Upper lobe of left lung (tissue), 6 donors: ENCODE results near the gene KCNIP1. TPM values are rescaled to one million over a fixed set of nuclear protein-coding genes. Genes with fewer than 3 reads are reported as not detected.

Source experiments
- ATAC-seq, 2 donors: fragments of 200-7000 bp; cut with Tn5 transposase; one replicate each; pipeline ENCODE4 v1.9.1; 2022; ENCODE audit warnings: mild to moderate bottlenecking in 2 of 2, moderate library complexity in 2 of 2; ENCODE audit not compliant: low FRiP score in 2 of 2
- DNase-seq, 2 donors: peaks; one replicate each; pipeline ENCODE4 v3.0.0-alpha.2; 2019 to 2020
- H3K27ac ChIP-seq, 4 donors: fragments of 200-600 bp; sonication (generic); one replicate each; pipeline ENCODE4 v1.5.1; 2016 to 2019
- H3K27me3 ChIP-seq, 4 donors: fragments of 200-600 bp; sonication (generic); one replicate each; pipeline ENCODE4 v1.5.1; 2017 to 2019
- H3K36me3 ChIP-seq, 4 donors: fragments of 200-600 bp; sonication (generic); one replicate each; pipeline ENCODE4 v1.5.1; 2016 to 2019
- H3K4me1 ChIP-seq, 4 donors: fragments of 200-600 bp; sonication (generic); one replicate each; pipeline ENCODE4 v1.5.1; 2018 to 2019
- H3K4me3 ChIP-seq, 4 donors: fragments of 200-600 bp; sonication (generic); one replicate each; pipeline ENCODE4 v1.5.1; 2017 to 2019; ENCODE audit warnings: mild to moderate bottlenecking in 2 of 4, moderate library complexity in 1 of 4
- H3K9me3 ChIP-seq, 4 donors: fragments of 200-600 bp; sonication (generic); one replicate each; pipeline ENCODE4 v1.5.1; 2018 to 2019
- CTCF ChIP-seq, 6 experiments: fragments of 450-650 bp in 4 of 6; fragments of 200-600 bp in 2 of 6; sonication (generic) in 2 of 6; IDR thresholded peaks; one replicate each; pipeline ENCODE4 v1.5.1; 2016 to 2019; ENCODE audit warnings: antibody characterized with exemption in 6 of 6
- EP300 ChIP-seq, 4 donors: sonication (generic); formaldehyde crosslinking; IDR thresholded peaks; one replicate each; pipeline ENCODE4 v1.5.1; 2017; ENCODE audit warnings: antibody characterized with exemption in 4 of 4, control low read depth in 2 of 4
- POLR2A ChIP-seq, 4 donors: fragments of 450-650 bp; IDR thresholded peaks; one replicate each; pipeline ENCODE4 v1.5.1; 2016 to 2017; ENCODE audit warnings: antibody characterized with exemption in 4 of 4, mild to moderate bottlenecking in 2 of 4
- POLR2AphosphoS5 ChIP-seq, 2 donors: sonication (generic); formaldehyde crosslinking; IDR thresholded peaks; one replicate each; pipeline ENCODE4 v1.5.1; 2017; ENCODE audit warnings: antibody characterized with exemption in 2 of 2
- WGBS, 2 donors: methylation state at CpG; one replicate each; pipeline ENCODE4 v1.1.5; 2017 to 2018; 5-methylcytosine and 5-hydroxymethylcytosine counted together
- total RNA-seq, 6 donors: library from RNA; depleted of rRNA in 4 of 6; stranded (reverse); fragments of >200 nt in 4 of 6; gene quantifications; one replicate each; pipeline versions ENCODE4 v1.1.0 to v1.2.1, GENCODE V29; 2016 to 2021
- donor health status: DM: no; HTN: no; CAD: no; lungs with moderate emphysema.
- donor health status: DM: no; HTN: yes; CAD: no; lungs with severe emphysema.

KCNIP1 gene
- total RNA-seq, 6 donors from 2014 or later = 1.9 to 3.3 (median 2.9) TPM; not detected in 1

DNA sequence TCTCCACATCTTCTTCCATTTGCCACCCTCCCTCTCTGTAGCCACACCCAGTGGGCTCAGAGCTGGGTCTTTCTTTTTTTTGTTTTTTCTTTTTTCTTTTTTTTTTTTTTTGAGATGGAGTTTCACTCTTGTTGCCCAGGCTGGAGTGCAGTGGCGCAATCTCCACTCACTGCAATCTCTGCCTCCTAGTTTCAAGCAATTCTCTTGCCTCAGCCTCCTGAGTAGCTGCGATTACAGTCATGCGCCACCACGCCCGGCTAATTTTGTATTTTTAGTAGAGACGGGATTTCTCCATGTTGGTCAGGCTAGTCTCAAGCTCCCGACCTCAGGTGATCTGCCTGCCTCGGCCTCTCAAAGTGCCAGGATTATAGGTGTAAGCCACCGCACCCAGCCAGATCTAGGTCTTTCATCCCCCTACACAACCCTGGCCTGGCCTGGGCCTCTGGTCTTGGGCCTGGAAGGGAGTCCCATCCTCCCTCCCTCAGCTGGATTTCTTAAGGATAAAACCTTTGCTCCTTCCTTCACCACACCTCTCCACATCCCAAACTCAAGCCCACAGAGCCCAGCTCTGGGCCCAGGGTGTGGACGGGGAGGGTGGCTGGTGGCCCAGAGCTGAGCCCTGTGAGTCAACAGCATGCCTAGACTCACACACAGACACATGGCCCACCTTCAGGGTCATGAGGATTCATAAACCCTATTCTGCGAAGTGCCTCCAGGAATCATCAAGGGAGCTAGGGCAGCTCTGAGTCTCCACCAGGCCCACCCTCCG is 18.8 kb upstream of the KCNIP1 start:
- DNase-seq (peak in 1 of 2 donors; percentile 48), ATAC-seq (no peak)
- TF ChIP-seq POLR2A (IDR thresholded peaks at IDR 0.05) = no peak
- TF ChIP-seq POLR2AphosphoS5 (IDR thresholded peaks at IDR 0.05) = no peak
- no peak for TF ChIP-seq CTCF (IDR thresholded peaks at IDR 0.05)
- no peak for TF ChIP-seq EP300 (IDR thresholded peaks at IDR 0.05)
- WGBS, 2 donors = 78 to 85% methylated on average over 12 of the region's 12 CpGs
- Histone ChIP-seq H3K36me3 (no peaks in the 10 kb centered on the region), H3K4me3 (no peak overlapping the region), H3K4me1 (no peaks in the 10 kb centered on the region), H3K9me3 (no peaks in the 10 kb centered on the region), H3K27me3 (no peaks in the 10 kb centered on the region), H3K27ac (peak overlapping the region in 2 of 4 donors; percentile 16 to 35)

DNA sequence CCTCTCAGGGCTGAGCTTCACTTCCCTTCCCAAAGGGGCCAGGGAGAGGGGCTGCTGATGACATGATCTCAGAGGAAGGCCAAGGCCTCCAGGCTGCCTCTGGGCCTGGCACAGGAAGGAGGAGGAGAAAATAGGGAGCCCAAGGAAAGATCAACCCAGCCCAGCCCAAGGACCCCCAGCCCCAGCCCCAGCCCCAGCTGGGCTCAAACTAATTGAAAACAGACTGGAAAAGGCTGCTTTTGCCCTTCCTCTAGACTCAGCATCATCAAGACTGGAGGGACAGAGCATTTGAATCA is 18.3 kb upstream of the KCNIP1 start:
- peaks cover 0 to under 1% (median 0%) of the 10 kb centered on the region in 4 donors for H3K4me1 ChIP-seq
- no peak overlapping the region for H3K4me3 ChIP-seq
- DNase-seq = no peak
- H3K36me3 ChIP-seq = no peaks in the 10 kb centered on the region
- no peaks in the 10 kb centered on the region for H3K9me3 ChIP-seq
- no peak for TF ChIP-seq EP300 (IDR thresholded peaks at IDR 0.05)
- TF ChIP-seq POLR2AphosphoS5 (IDR thresholded peaks at IDR 0.05) = no peak
- no peak for TF ChIP-seq CTCF (IDR thresholded peaks at IDR 0.05)
- TF ChIP-seq POLR2A (IDR thresholded peaks at IDR 0.05) = no peak
- ATAC-seq = no peak
- H3K27me3 ChIP-seq = no peaks in the 10 kb centered on the region
- peak overlapping the region in 1 of 4 donors; percentile 35 for H3K27ac ChIP-seq

- Histone ChIP-seq H3K27me3 (no peaks in the 10 kb centered on the region), H3K27ac (no peak overlapping the region), H3K36me3 (no peaks in the 10 kb centered on the region), H3K4me1 (peaks cover 3 to 7% (median 6%) of the 10 kb centered on the region in 4 donors), H3K4me3 (no peak overlapping the region), H3K9me3 (no peaks in the 10 kb centered on the region)
- DNase-seq (no peak), ATAC-seq (no peak)
- WGBS, 2 donors = 89 to 90% methylated on average over 3 of the region's 3 CpGs
- TF ChIP-seq EP300 (IDR thresholded peaks at IDR 0.05) = no peak
- TF ChIP-seq POLR2AphosphoS5 (IDR thresholded peaks at IDR 0.05) = no peak
- no peak for TF ChIP-seq POLR2A (IDR thresholded peaks at IDR 0.05)
- TF ChIP-seq CTCF (IDR thresholded peaks at IDR 0.05) = no peak
Measured at GRCh38 chr5:170486371-170486770, 17.4 kb upstream of the KCNIP1 start.

DNA sequence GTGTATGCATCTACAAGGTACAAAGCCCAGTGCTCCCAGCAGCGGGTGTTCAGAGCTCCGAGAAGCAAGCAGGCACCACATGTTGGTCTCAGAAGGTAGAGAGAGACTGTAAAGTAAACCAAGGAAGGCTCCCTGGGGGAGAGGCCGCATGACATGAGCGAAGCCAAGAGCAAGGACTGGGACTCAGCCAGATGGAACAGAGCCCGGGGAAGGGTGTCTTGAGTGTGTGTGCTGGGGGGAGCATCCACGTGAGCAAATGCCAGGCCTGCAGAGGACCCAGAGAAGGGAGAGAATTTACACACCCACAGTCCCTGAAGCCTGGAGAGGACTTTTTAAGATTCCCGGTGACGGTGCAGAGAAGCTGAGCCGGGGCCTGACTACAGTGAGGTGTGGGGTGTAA is 15.2 kb upstream of the KCNIP1 start:
- WGBS, 2 donors = 72 to 85% methylated on average over 7 to 9 of the region's 9 CpGs
- no peaks in the 10 kb centered on the region for H3K27me3 ChIP-seq
- H3K9me3 ChIP-seq = no peaks in the 10 kb centered on the region
- H3K4me3 ChIP-seq = no peak overlapping the region
- TF ChIP-seq CTCF (IDR thresholded peaks at IDR 0.05) = no peak
- TF ChIP-seq POLR2AphosphoS5 (IDR thresholded peaks at IDR 0.05) = no peak
- no peak for TF ChIP-seq EP300 (IDR thresholded peaks at IDR 0.05)
- no peak for TF ChIP-seq POLR2A (IDR thresholded peaks at IDR 0.05)
- no peak for ATAC-seq
- no peaks in the 10 kb centered on the region for H3K36me3 ChIP-seq
- peaks cover 7 to 16% (median 12%) of the 10 kb centered on the region in 4 donors for H3K4me1 ChIP-seq
- DNase-seq = no peak
- no peak overlapping the region for H3K27ac ChIP-seq

DNA sequence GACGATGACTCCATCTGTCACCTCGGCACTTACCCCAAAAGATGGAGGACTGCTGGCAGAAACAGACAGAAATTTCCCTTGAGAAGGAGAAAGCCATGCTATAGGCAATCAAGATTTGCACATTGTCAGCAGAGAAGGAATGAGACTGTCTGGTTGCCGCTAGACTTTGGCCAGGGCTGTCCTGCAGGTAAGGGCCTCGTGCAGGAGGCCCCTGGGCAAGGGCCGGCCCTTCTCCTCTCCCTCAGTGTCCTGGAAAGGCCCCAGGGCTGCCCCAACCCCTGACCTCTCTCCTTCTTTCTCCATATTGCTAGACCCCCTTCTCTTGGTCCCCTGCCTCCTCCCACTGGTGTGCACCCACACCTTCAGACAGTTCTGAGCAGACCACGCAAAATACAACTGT is 14.6 kb upstream of the KCNIP1 start:
- no peaks in the 10 kb centered on the region for H3K27me3 ChIP-seq
- ATAC-seq (no peak), DNase-seq (no peak)
- H3K4me3 ChIP-seq = no peak overlapping the region
- H3K27ac ChIP-seq = no peak overlapping the region
- 88 to 89% methylated on average over 6 of the region's 6 CpGs for WGBS, 2 donors
- no peaks in the 10 kb centered on the region for H3K9me3 ChIP-seq
- H3K4me1 ChIP-seq = peaks cover 7 to 16% (median 12%) of the 10 kb centered on the region in 4 donors
- no peaks in the 10 kb centered on the region for H3K36me3 ChIP-seq
- TF ChIP-seq POLR2AphosphoS5 (IDR thresholded peaks at IDR 0.05) (no peak), EP300 (IDR thresholded peaks at IDR 0.05) (no peak)
